Cardiac muscle cell (in vitro differentiated cells and primary cell): ENCODE data around the gene KREMEN2. TPM values are rescaled to one million over a fixed set of nuclear protein-coding genes. Genes with fewer than 3 reads are reported as not detected.

Source experiments
- DNase-seq, 2 donors: peaks; one replicate each; pipeline versions ENCODE4 v3.0.0 to v3.0.0-alpha.2; 2010 to 2017; ENCODE audit warnings: low read depth in 1 of 2, low spot score in 1 of 2
- H3K27ac ChIP-seq: fragments of 200-600 bp; sonication (generic); 2 replicates; pipeline ENCODE4 v1.5.1; 2016
- H3K27me3 ChIP-seq: fragments of 200-600 bp; sonication (generic); 2 replicates; pipeline ENCODE4 v1.6.0; 2016; ENCODE audit warnings: control low read depth
- H3K36me3 ChIP-seq: fragments of 200-600 bp; sonication (generic); 2 replicates; pipeline ENCODE4 v1.5.1; 2016; ENCODE audit warnings: control low read depth
- H3K4me1 ChIP-seq: fragments of 200-600 bp; sonication (generic); 2 replicates; pipeline ENCODE4 v1.8.1; 2017; ENCODE audit warnings: low read depth, mild to moderate bottlenecking, mixed run types
- H3K4me3 ChIP-seq: fragments of 200-600 bp; sonication (generic); 2 replicates; pipeline ENCODE4 v1.5.1; 2016; ENCODE audit warnings: mild to moderate bottlenecking
- H3K9me3 ChIP-seq: fragments of 200-600 bp; sonication (generic); 2 replicates; pipeline ENCODE4 v1.5.1; 2017; ENCODE audit warnings: low read depth, mild to moderate bottlenecking, control low read depth
- CTCF ChIP-seq: IDR thresholded peaks from 2 replicates; pipeline ENCODE4 v1.5.1; 2012; ENCODE audit warnings: low read depth, mild to moderate bottlenecking, low read length
- polyA plus RNA-seq: library from polyadenylated mRNA; unstranded; fragments of >200 nt; fragmentation: Nextera tagmentation; extraction: Ambion mirVana; gene quantifications from 2 replicates; pipeline ENCODE4 v1.2.1, GENCODE V29; 2016
- total RNA-seq: library from RNA; depleted of rRNA; stranded (reverse); fragments of >200 nt; gene quantifications from 2 replicates; pipeline ENCODE4 v1.2.3, GENCODE V29; 2016

The KREMEN2 gene
- total and polyA plus RNA-seq, 2 experiments from 2014 or later, result 2.5 to 3.9 TPM

- Histone ChIP-seq H3K27ac (no peak overlapping the region), H3K9me3 (no peaks in the 10 kb centered on the region), H3K36me3 (peaks cover 4% of the 10 kb centered on the region), H3K4me1 (no peaks in the 10 kb centered on the region), H3K4me3 (no peak overlapping the region), H3K27me3 (no peaks in the 10 kb centered on the region)
- DNase-seq, result no peak
- no peak for TF ChIP-seq CTCF
These were observed 29.6 kb upstream of the KREMEN2 start for GRCh38 chr16:2934450-2934849.

GRCh38 chr16:2936436-2937011, 27.6 kb upstream of the KREMEN2 start:
- no peaks in the 10 kb centered on the region for H3K27me3 ChIP-seq
- peaks cover 20% of the 10 kb centered on the region for H3K36me3 ChIP-seq
- no peak for TF ChIP-seq CTCF
- H3K4me3 ChIP-seq, result no peak overlapping the region
- no peak for DNase-seq
- H3K27ac ChIP-seq, result no peak overlapping the region
- H3K4me1 ChIP-seq, result no peaks in the 10 kb centered on the region
- H3K9me3 ChIP-seq, result no peaks in the 10 kb centered on the region

- TF ChIP-seq CTCF, result no peak
- Histone ChIP-seq H3K27me3 (no peaks in the 10 kb centered on the region), H3K36me3 (peaks cover 20% of the 10 kb centered on the region), H3K4me3 (no peak overlapping the region), H3K9me3 (no peaks in the 10 kb centered on the region), H3K27ac (no peak overlapping the region), H3K4me1 (no peaks in the 10 kb centered on the region)
- DNase-seq, result no peak
These were observed 26.9 kb upstream of the KREMEN2 start for GRCh38 chr16:2937170-2937569.

GRCh38 chr16:2938206-2938605, 25.9 kb upstream of the KREMEN2 start:
- no peak for DNase-seq
- no peak overlapping the region for H3K27ac ChIP-seq
- H3K9me3 ChIP-seq, result no peaks in the 10 kb centered on the region
- H3K36me3 ChIP-seq, result peaks cover 20% of the 10 kb centered on the region
- no peak for TF ChIP-seq CTCF
- H3K27me3 ChIP-seq, result no peaks in the 10 kb centered on the region
- H3K4me3 ChIP-seq, result no peak overlapping the region
- H3K4me1 ChIP-seq, result no peaks in the 10 kb centered on the region

- no peak for TF ChIP-seq CTCF
- Histone ChIP-seq H3K27me3 (no peaks in the 10 kb centered on the region), H3K4me3 (no peak overlapping the region), H3K36me3 (peaks cover 20% of the 10 kb centered on the region), H3K4me1 (no peaks in the 10 kb centered on the region), H3K9me3 (no peaks in the 10 kb centered on the region), H3K27ac (no peak overlapping the region)
- no peak for DNase-seq
These were observed 24.1 kb upstream of the KREMEN2 start for GRCh38 chr16:2939968-2940367.
